HEK293 (cell line): Measurements from ENCODE around the gene TLCD2.

Source experiments
- CTCF ChIP-seq: fragments of 450-650 bp; formaldehyde crosslinking; IDR thresholded peaks from 2 replicates; pipeline ENCODE4 v1.5.1; 2016; ENCODE audit warnings: missing biosample characterization, missing genetic modification characterization
- GLI2 ChIP-seq: fragments of 450-650 bp; formaldehyde crosslinking; IDR thresholded peaks from 2 replicates; pipeline ENCODE4; 2017; ENCODE audit warnings: missing biosample characterization, missing genetic modification characterization, low read depth, borderline replicate concordance
- HOXA7 ChIP-seq: sonication (generic); formaldehyde crosslinking; IDR thresholded peaks from 2 replicates; pipeline ENCODE4 v1.8.1; 2022; ENCODE audit warnings: missing genetic modification reagents, borderline replicate concordance
- HOXD13 ChIP-seq: sonication (generic); formaldehyde crosslinking; IDR thresholded peaks from 2 replicates; pipeline ENCODE4 v1.8.0; 2022; ENCODE audit warnings: missing genetic modification reagents, borderline replicate concordance
- PRDM4 ChIP-seq: fragments of 450-650 bp; formaldehyde crosslinking; IDR thresholded peaks from 2 replicates; pipeline ENCODE4 v1.5.1; 2017; ENCODE audit warnings: missing biosample characterization, missing genetic modification characterization
- RBAK ChIP-seq: fragments of 450-650 bp; formaldehyde crosslinking; IDR thresholded peaks from 2 replicates; pipeline ENCODE4 v1.5.1; 2016; ENCODE audit warnings: missing biosample characterization, missing genetic modification characterization
- TRIM28 ChIP-seq: IDR thresholded peaks from 2 replicates; pipeline ENCODE4 v1.6.1; 2011; ENCODE audit warnings: low read length, control low read depth, borderline replicate concordance
- YY1 ChIP-seq: fragments of 450-650 bp; formaldehyde crosslinking; IDR thresholded peaks from 2 replicates; pipeline ENCODE4 v1.5.1; 2018; ENCODE audit warnings: missing biosample characterization, missing genetic modification characterization
- ZBTB49 ChIP-seq: fragments of 450-650 bp; formaldehyde crosslinking; IDR thresholded peaks from 2 replicates; pipeline ENCODE4 v1.5.1; 2016; ENCODE audit warnings: missing biosample characterization, missing genetic modification characterization, low read depth
- ZFP37 ChIP-seq: fragments of 450-650 bp; formaldehyde crosslinking; IDR thresholded peaks from 2 replicates; pipeline ENCODE4 v1.5.1; 2016; ENCODE audit warnings: missing biosample characterization, missing genetic modification characterization
- ZNF175 ChIP-seq: fragments of 450-650 bp; formaldehyde crosslinking; IDR thresholded peaks from 2 replicates; pipeline ENCODE4 v1.5.1; 2016; ENCODE audit warnings: missing biosample characterization, missing genetic modification characterization
- ZNF558 ChIP-seq: fragments of 450-650 bp; formaldehyde crosslinking; IDR thresholded peaks from 2 replicates; pipeline ENCODE4 v1.5.1; 2016; ENCODE audit warnings: missing biosample characterization, missing genetic modification characterization
- ZNF76 ChIP-seq: fragments of 450-650 bp; formaldehyde crosslinking; IDR thresholded peaks from 2 replicates; pipeline ENCODE4; 2016; ENCODE audit warnings: low read depth, missing biosample characterization, missing genetic modification characterization, borderline replicate concordance

GRCh38 chr17:1733759-1734158 lies 23.6 kb upstream of the TLCD2 start:
- TF ChIP-seq CTCF (no peak), TRIM28 (no peak), ZNF558 (no peak), ZBTB49 (no peak), HOXA7 (CRISPR knock-in tag) (no peak), GLI2 (tag by site-specific recombination) (no peak), HOXD13 (CRISPR knock-in tag) (no peak), PRDM4 (tag by site-specific recombination) (no peak), ZFP37 (tag by site-specific recombination) (no peak), ZNF175 (tag by site-specific recombination) (no peak), ZNF76 (tag by site-specific recombination) (no peak), RBAK (tag by site-specific recombination) (no peak), YY1 (tag by site-specific recombination) (no peak)
